Rectal smooth muscle tissue (tissue), 1 donor: ENCODE results near the gene OR3A2.
A peak's percentile ranks its signal among the peaks of the same experiment; 100 is the strongest.
"Not testable (repeated sequence)": the region's sequence is repeated elsewhere in the genome, so short reads cannot be mapped to it uniquely, and the experiment has no call there.

ENCODE experiments used
- H3K27ac ChIP-seq: one replicate; pipeline ENCODE4 v1.7.0; 2013; ENCODE audit warnings: low read depth, low read length, inconsistent platforms
- H3K27me3 ChIP-seq: one replicate; pipeline ENCODE4 v1.7.0; 2013; ENCODE audit warnings: low read length; ENCODE audit not compliant: control insufficient read depth, insufficient read depth
- H3K36me3 ChIP-seq: one replicate; pipeline ENCODE4 v1.7.0; 2013; ENCODE audit warnings: low read length; ENCODE audit not compliant: control insufficient read depth, insufficient read depth
- H3K4me1 ChIP-seq: one replicate; pipeline ENCODE4 v1.7.0; 2013; ENCODE audit warnings: low read length; ENCODE audit not compliant: control insufficient read depth, insufficient read depth
- H3K4me3 ChIP-seq: one replicate; pipeline ENCODE4 v1.7.0; 2013; ENCODE audit warnings: low read length
- H3K9ac ChIP-seq: one replicate; pipeline ENCODE4 v1.7.0; 2013; ENCODE audit warnings: low read length

OR3A2 gene

DNA sequence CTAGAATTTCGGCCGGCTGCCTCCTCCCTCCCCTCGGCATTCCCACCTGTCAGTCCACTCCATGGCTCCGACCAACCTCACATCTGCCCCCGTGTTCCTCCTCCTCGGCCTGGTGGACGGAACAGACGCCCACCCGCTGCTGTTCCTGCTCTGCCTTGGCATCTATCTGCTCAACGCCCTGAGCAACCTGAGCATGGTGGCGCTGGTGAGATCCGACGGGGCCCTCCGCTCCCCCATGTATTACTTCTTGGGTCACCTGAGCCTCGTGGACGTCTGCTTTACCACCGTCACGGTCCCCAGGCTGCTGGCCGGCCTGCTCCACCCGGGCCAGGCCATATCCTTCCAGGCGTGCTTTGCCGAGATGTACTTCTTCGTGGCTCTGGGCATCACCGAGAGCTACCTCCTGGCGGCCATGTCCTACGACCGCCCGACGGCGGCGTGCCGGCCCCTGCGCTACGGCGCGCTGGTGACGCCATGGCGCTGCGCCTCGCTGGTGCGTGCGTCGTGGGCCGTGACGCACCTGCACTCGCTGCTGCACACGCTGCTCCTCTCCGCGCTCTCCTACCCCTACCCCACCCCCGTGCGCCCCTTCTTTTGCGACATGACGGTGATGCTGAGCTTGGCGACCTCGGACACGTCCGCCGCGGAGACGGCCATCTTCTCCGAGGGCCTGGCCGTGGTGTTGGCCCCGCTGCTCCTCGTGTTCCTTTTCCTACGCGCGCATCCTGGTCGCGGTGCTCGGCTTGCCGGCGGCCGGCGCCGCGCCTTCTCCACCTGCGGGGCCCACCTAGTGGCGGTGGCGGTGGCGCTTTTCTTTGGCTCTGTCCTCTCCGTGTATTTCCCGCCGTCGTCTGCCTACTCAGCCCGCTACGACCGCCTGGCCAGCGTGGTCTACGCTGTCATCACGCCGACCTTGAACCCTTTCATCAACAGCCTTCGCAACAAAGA, at the start of gene OR3A2:
Gene OR3A2, minus strand, starts transcription at position 440 of the 948 bp plus-strand sequence.
- Histone ChIP-seq H3K4me1 (no peaks in the 10 kb centered on the region), H3K4me3 (peak within 1 kb of the TSS; percentile 32), H3K27ac (no peak within 1 kb of the TSS), H3K9ac (no peak within 1 kb of the TSS), H3K27me3 (no peaks in the 10 kb centered on the region), H3K36me3 (no peaks in the 10 kb centered on the region)

DNA sequence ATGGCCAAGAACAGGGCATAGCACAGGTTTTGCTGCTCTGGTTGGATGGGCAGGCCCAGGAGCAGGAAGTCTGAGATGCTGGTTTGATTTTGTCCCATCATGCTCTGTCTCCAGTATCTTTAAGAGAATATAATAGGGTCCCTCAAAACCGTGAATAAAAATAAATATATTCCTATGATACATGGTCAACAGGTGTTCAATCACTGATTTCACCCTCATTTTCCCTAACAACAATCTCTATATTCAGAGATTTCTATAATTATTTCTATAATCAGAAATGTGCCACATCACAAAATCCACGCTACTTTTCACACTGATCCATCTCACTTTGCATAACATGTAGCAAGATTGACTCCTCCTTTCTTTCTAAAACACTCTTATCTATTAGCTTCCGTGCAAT, 47.6 kb upstream of the OR3A2 start, which contains the start of gene OR1E2:
Gene OR1E2, minus strand, starts transcription at position 101 of the 400 bp plus-strand sequence. Its CDS starts 0 bp downstream, at position 101.
- H3K4me3 ChIP-seq: no peak within 1 kb of the TSS
- H3K4me1 ChIP-seq: no peaks in the 10 kb centered on the region
- H3K36me3 ChIP-seq: no peaks in the 10 kb centered on the region
- no peak within 1 kb of the TSS for H3K27ac ChIP-seq
- no peaks in the 10 kb centered on the region for H3K27me3 ChIP-seq
- no peak within 1 kb of the TSS for H3K9ac ChIP-seq

DNA sequence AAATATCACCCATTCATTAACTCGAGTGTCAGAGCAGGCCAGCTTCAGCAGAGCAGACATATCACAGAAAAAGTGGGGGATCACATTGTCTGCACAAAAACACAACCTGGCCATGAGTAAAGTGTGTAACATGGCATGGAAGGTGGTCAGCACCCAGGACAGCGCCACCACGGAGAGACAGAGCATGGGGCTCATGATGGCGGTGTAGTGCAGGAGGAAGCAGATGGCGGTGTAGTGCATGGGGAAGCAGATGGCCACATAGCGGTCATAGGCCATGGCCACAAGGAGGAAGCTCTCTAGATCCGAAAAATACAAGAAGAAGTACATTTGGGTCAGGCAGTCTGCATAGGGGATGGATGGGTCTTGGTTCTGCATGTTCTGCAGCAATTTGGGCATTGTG, 47.1 kb upstream of the OR3A2 start:
- not testable (repeated sequence) for H3K4me1 ChIP-seq, H3K4me3 ChIP-seq, H3K27me3 ChIP-seq, H3K36me3 ChIP-seq, H3K27ac ChIP-seq, H3K9ac ChIP-seq

DNA sequence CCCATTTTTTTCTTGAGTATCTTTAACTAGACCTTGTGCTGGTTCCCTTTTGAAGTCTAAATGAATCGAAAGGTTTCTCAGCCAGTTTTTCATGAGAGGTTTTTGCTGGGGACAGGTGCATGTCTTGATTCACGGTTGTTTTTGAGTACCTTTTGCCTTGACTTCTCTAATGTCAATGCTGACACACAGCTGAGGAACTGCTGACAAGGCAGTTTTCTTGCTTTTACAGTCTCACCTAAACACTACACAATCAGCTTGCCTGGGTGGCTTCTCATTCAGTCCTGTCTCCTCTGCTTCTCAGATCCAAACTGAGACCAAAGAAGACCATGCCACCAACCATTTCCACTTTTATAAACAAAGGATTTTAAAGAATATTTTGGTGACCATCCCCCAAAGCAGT, 32.1 kb upstream of the OR3A2 start:
- no peaks in the 10 kb centered on the region for H3K4me1 ChIP-seq
- no peak overlapping the region for H3K27ac ChIP-seq
- H3K9ac ChIP-seq: no peak overlapping the region
- no peaks in the 10 kb centered on the region for H3K36me3 ChIP-seq
- no peaks in the 10 kb centered on the region for H3K27me3 ChIP-seq
- no peak overlapping the region for H3K4me3 ChIP-seq

DNA sequence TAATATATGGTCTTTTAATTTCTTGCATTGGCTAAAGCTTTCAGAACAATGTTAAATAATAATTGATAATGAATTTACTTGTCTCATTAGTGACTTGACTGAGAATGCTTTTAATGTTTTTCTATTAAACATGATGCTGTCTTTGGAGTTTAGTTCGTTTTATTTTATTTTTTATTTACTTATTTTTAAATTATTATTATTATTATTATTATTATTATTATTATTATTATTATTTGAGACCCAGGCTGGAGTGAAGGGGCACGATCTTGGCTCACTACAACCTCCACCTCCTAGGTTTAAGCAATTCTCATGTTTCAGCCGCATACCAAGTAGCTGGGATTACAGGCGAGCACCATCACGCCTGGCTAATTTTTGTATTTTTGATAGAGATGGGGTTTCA, 29.5 kb upstream of the OR3A2 start:
- Histone ChIP-seq H3K27me3 (no peaks in the 10 kb centered on the region), H3K4me3 (no peak overlapping the region), H3K4me1 (no peaks in the 10 kb centered on the region), H3K27ac (no peak overlapping the region), H3K9ac (no peak overlapping the region), H3K36me3 (no peaks in the 10 kb centered on the region)

DNA sequence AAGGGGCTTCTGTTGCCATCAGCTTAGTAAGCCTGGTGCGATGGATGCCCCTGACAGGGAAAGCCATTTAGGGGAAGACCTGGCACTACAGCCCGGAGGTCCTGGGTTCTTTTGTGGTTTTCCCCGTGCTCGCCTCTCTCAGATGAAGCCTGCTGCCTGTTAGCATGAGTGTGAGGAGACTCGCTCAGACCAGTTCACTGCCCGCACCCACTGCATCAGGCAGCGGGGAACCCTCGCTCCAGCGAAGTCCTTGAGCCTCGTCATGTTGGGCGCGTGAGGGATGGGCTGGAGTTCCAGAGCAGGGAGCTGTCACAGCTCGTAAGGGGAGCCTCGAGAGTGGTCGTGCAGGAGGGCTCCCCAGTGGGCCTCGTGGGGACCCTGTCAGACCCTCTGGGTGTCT, 26.1 kb upstream of the OR3A2 start:
- not testable (repeated sequence) for H3K27ac ChIP-seq, H3K4me1 ChIP-seq, H3K4me3 ChIP-seq, H3K27me3 ChIP-seq, H3K36me3 ChIP-seq, H3K9ac ChIP-seq

DNA sequence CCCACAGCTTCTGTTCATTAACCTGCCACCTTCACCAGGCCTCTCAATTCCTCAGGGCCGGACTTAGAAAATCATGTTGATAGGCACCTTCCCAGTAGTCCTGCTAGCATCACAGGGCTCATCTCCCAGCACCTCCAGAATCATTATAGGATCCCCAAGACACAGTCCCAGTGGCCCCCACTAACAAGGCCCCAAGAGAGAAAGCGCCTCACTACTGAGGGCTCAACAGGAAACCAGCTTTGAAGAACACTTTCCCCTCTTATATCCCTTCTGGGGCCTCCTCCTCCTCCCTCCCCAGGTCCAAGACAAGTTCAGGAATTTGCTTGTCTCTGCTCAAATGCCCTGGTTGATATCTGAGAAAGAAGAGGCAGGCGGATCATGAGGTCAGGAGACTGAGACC, 25.0 kb upstream of the OR3A2 start, which contains the start of gene OR3A3:
Gene OR3A3, plus strand, starts transcription at position 301 of the 400 bp plus-strand sequence.
- no peak within 1 kb of the TSS for H3K9ac ChIP-seq
- no peaks in the 10 kb centered on the region for H3K27me3 ChIP-seq
- no peaks in the 10 kb centered on the region for H3K4me1 ChIP-seq

DNA sequence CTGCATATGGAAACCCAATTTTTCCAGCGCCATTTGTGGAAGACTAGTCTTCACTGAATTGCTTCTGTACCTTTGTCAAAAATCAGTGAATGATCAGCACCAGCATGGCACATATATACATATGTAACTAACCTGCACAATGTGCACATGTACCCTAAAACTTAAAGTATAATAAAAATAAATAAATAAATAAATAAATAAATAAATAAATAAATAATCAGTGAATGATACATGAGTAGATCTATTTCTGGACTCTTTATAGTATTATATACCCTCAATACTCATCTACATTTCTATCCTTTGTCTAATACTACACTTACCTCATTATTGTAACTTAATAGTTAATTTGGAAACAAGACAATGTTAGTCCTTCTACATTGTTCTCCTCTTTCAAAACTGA, 17.7 kb upstream of the OR3A2 start:
- not testable (repeated sequence) for H3K36me3 ChIP-seq, H3K9ac ChIP-seq, H3K4me1 ChIP-seq, H3K4me3 ChIP-seq, H3K27me3 ChIP-seq, H3K27ac ChIP-seq

More for the DNA sequence above, 25.0 kb upstream of the OR3A2 start, which contains the start of gene OR3A3:
- Histone ChIP-seq H3K36me3 (no peaks in the 10 kb centered on the region), H3K27ac (no peak within 1 kb of the TSS), H3K4me3 (no peak within 1 kb of the TSS)

DNA sequence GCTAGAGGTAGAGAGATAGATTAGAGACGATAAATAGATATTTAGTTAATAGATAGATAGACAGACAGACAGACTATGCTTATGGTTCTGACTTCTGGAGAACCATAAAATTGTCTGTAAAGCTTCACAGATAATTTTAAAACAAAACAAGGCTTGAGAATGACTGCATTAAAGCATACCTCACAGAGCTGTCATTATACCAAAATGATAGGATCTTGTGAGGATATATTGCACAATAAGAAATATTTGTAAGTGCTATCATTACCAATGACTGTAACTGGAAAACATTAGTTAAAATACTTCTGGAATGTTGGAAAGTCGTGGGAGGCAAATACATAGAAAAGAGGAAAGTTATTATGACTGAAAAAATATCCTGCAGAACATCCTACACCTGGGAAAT, 15.7 kb upstream of the OR3A2 start:
- no peak overlapping the region for H3K27ac ChIP-seq
- H3K4me3 ChIP-seq: no peak overlapping the region
- no peaks in the 10 kb centered on the region for H3K36me3 ChIP-seq
- no peak overlapping the region for H3K9ac ChIP-seq
- H3K4me1 ChIP-seq: no peaks in the 10 kb centered on the region
- H3K27me3 ChIP-seq: no peaks in the 10 kb centered on the region

DNA sequence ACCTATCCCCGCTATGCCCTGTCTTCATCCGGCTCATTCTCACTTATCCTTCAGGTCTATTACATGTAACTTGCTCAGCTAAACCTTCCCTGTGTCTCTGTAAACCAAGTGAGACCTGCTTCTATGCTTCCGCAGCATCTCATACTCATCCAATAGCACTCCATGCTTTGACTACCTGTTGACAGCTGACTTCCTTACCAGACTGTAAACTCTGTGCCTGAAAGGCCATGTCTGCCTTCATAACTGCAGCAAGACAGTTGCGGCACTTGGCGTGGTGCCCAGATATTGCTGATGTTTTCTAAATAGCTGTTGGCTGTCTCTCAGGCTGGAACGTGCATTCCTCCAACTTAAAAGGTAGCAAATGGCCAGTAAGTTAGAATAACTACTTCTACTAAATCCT, 13.9 kb upstream of the OR3A2 start:
- no peaks in the 10 kb centered on the region for H3K27me3 ChIP-seq
- H3K4me3 ChIP-seq: no peak overlapping the region
- no peaks in the 10 kb centered on the region for H3K4me1 ChIP-seq
- H3K27ac ChIP-seq: no peak overlapping the region
- H3K9ac ChIP-seq: no peak overlapping the region
- no peaks in the 10 kb centered on the region for H3K36me3 ChIP-seq

DNA sequence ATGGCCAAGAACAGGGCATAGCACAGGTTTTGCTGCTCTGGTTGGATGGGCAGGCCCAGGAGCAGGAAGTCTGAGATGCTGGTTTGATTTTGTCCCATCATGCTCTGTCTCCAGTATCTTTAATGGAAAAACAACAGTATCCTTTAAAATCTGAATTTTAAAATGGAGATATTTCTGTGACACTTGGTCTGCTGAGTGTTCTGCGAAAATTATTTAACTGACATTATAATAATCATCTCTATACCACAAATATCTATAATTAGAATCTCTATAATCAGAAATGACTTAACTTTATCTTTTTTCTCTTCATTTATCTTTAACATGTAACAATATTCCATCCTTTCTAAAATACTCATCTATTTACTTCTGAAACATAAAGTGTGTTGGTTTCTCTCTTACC, 12.2 kb upstream of the OR3A2 start, which contains the start of gene OR1E1:
Gene OR1E1, minus strand, starts transcription at position 101 of the 400 bp plus-strand sequence. Its CDS starts 0 bp downstream, at position 101.
- no peak within 1 kb of the TSS for H3K4me3 ChIP-seq
- no peaks in the 10 kb centered on the region for H3K36me3 ChIP-seq
- H3K9ac ChIP-seq: no peak within 1 kb of the TSS
- no peaks in the 10 kb centered on the region for H3K4me1 ChIP-seq
- no peaks in the 10 kb centered on the region for H3K27me3 ChIP-seq
- no peak within 1 kb of the TSS for H3K27ac ChIP-seq

DNA sequence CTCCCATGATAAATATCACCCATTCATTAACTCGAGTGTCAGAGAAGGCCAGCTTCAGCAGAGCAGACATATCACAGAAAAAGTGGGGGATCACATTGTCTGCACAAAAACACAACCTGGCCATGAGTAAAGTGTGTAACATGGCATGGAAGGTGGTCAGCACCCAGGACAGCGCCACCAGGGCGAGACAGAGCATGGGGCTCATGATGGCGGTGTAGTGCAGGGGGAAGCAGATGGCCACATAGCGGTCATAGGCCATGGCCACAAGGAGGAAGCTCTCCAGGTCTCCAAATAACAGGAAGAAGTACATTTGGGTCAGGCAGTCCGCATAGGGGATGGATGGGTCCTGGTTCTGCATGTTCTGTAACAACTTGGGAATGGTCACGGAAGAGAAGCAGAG, 11.7 kb upstream of the OR3A2 start:
- H3K9ac ChIP-seq, H3K36me3 ChIP-seq, H3K27ac ChIP-seq, H3K4me3 ChIP-seq, H3K4me1 ChIP-seq, H3K27me3 ChIP-seq: not testable (repeated sequence)

DNA sequence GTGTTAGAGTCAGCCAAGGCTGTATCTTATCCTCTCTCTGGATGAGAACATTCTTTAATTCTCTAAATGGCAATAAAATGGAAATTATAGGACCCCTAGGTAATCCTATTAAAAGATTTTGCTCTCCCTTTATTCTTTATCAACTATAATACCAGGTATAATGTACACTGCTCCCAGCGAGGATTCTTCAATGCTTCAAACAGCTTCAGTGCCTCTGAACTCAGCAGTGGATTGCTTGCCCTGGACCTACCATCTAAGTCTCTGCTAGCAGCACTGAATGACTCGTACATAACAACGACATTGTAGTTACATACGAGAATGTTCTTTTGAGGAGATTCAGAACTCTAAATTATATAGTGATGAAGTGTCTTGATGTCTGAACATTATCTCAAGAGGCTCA, 3.7 kb upstream of the OR3A2 start:
- H3K9ac ChIP-seq: no peak overlapping the region
- no peak overlapping the region for H3K27ac ChIP-seq
- no peaks in the 10 kb centered on the region for H3K36me3 ChIP-seq
- no peaks in the 10 kb centered on the region for H3K27me3 ChIP-seq
- no peak overlapping the region for H3K4me3 ChIP-seq
- no peaks in the 10 kb centered on the region for H3K4me1 ChIP-seq
